Vagina (tissue), 2 donors: ENCODE results near the gene DLL4.
"Not testable (repeated sequence)": the region's sequence is repeated elsewhere in the genome, so short reads cannot be mapped to it uniquely, and the experiment has no call there.

ENCODE experiments used
- POLR2A ChIP-seq, 2 donors: fragments of 450-650 bp; IDR thresholded peaks; one replicate each; pipeline ENCODE4 v1.6.1; 2017; ENCODE audit warnings: antibody characterized with exemption in 2 of 2, mild to moderate bottlenecking in 2 of 2, moderate library complexity in 2 of 2
- POLR2AphosphoS5 ChIP-seq, 2 donors: sonication (generic); formaldehyde crosslinking; IDR thresholded peaks; one replicate each; pipeline ENCODE4 v1.9.0; 2017; ENCODE audit warnings: antibody characterized with exemption in 2 of 2, mild to moderate bottlenecking in 2 of 2, low read depth in 1 of 2; ENCODE audit not compliant: insufficient read depth in 1 of 2
- TF ChIP-seq, protein P1 (sequence below), 3 experiments: fragments of 450-650 bp in 2 of 3; fragments of 200-600 bp in 1 of 3; sonication (generic) in 1 of 3; IDR thresholded peaks; one replicate each; pipeline ENCODE4 v1.5.1; 2017 to 2019; ENCODE audit warnings: antibody characterized with exemption in 3 of 3, mild to moderate bottlenecking in 2 of 3, moderate library complexity in 2 of 3

DNA sequence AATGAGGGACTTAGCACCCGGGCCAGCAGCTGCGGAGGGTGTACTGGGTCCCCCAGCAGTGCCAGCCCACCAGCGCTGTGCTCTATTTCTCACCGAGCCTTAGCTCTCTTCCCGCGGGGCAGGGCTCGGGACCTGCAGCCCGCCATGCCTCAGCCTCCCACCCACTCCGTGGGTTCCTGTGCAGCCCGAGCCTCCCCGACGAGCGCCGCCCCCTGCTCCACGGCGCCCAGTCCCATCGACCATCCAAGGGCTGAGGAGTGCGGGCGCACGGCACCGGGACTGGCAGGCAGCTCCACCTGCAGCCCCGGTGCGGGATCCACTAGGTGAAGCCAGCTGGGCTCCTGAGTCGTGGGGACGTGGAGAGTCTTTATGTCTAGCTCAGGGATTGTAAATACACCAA, 32.6 kb downstream of the DLL4 start:
- TF ChIP-seq, protein P1, sequence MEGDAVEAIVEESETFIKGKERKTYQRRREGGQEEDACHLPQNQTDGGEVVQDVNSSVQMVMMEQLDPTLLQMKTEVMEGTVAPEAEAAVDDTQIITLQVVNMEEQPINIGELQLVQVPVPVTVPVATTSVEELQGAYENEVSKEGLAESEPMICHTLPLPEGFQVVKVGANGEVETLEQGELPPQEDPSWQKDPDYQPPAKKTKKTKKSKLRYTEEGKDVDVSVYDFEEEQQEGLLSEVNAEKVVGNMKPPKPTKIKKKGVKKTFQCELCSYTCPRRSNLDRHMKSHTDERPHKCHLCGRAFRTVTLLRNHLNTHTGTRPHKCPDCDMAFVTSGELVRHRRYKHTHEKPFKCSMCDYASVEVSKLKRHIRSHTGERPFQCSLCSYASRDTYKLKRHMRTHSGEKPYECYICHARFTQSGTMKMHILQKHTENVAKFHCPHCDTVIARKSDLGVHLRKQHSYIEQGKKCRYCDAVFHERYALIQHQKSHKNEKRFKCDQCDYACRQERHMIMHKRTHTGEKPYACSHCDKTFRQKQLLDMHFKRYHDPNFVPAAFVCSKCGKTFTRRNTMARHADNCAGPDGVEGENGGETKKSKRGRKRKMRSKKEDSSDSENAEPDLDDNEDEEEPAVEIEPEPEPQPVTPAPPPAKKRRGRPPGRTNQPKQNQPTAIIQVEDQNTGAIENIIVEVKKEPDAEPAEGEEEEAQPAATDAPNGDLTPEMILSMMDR (IDR thresholded peaks at IDR 0.05) = not testable (repeated sequence)
- not testable (repeated sequence) for TF ChIP-seq POLR2A (IDR thresholded peaks at IDR 0.05); POLR2AphosphoS5 (IDR thresholded peaks at IDR 0.05; ENCODE audit: insufficient read depth in 1 of 2, low read depth in 1 of 2)
